Measurements from ENCODE around the gene CASP2. TPM values are rescaled to one million over a fixed set of nuclear protein-coding genes. Genes with fewer than 3 reads are reported as not detected.

The CASP2 gene
- total RNA-seq, 1 donor from 2014 or later: 39.8 TPM

DNA sequence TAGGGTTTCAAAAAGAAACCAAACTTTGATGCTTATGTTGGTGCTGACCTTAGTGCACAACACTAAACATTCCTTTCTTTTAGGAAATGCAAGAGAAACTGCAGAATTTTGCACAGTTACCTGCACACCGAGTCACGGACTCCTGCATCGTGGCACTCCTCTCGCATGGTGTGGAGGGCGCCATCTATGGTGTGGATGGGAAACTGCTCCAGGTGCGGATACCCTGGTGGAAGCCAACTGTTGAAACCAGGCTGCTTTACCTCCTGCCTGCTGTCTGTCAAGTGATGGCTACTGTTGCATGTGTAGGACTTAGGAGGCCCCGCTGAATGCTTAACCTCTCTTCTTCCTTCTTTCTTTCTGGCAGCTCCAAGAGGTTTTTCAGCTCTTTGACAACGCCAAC lies 11.7 kb downstream of the CASP2 start:
- no peaks in the 10 kb centered on the region for H3K4me1 ChIP-seq
- H3F3A ChIP-seq (ENCODE audit: low read depth): peaks cover 16% of the 10 kb centered on the region
- no peaks in the 10 kb centered on the region for H3K9me3 ChIP-seq (ENCODE audit: low read depth)
- DNase-seq (ENCODE audit: low spot score): peak; percentile 56
- H2AFZ ChIP-seq (replicated peaks): no peak overlapping the region
- no peak overlapping the region for H3K27ac ChIP-seq
- no peak overlapping the region for H3K4me3 Mint-ChIP-seq
- H3K9me3 Mint-ChIP-seq: no peaks in the 10 kb centered on the region
- peaks cover 36% of the 10 kb centered on the region for H3K36me3 ChIP-seq
- H3K4me2 ChIP-seq: no peak overlapping the region
- no peak overlapping the region for H3K9ac ChIP-seq
- peaks cover 2% of the 10 kb centered on the region for H3K27me3 Mint-ChIP-seq (ENCODE audit: insufficient read depth, low read depth)
- H3K27ac Mint-ChIP-seq: no peak overlapping the region
- no peak for TF ChIP-seq EZH2 (IDR thresholded peaks at IDR 0.05)
- TF ChIP-seq, protein P1, sequence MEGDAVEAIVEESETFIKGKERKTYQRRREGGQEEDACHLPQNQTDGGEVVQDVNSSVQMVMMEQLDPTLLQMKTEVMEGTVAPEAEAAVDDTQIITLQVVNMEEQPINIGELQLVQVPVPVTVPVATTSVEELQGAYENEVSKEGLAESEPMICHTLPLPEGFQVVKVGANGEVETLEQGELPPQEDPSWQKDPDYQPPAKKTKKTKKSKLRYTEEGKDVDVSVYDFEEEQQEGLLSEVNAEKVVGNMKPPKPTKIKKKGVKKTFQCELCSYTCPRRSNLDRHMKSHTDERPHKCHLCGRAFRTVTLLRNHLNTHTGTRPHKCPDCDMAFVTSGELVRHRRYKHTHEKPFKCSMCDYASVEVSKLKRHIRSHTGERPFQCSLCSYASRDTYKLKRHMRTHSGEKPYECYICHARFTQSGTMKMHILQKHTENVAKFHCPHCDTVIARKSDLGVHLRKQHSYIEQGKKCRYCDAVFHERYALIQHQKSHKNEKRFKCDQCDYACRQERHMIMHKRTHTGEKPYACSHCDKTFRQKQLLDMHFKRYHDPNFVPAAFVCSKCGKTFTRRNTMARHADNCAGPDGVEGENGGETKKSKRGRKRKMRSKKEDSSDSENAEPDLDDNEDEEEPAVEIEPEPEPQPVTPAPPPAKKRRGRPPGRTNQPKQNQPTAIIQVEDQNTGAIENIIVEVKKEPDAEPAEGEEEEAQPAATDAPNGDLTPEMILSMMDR (IDR thresholded peaks at IDR 0.05): peak; percentile 73
- no peaks in the 10 kb centered on the region for H3K27me3 ChIP-seq
- no peak overlapping the region for H3K4me3 ChIP-seq
- peaks cover 6% of the 10 kb centered on the region for H3K79me2 ChIP-seq (ENCODE audit: low read depth)
- H4K20me1 ChIP-seq (ENCODE audit: low read depth): peaks cover 3% of the 10 kb centered on the region
- H3K4me1 Mint-ChIP-seq: no peaks in the 10 kb centered on the region
- peaks cover 66% of the 10 kb centered on the region for H3K36me3 Mint-ChIP-seq

DNA sequence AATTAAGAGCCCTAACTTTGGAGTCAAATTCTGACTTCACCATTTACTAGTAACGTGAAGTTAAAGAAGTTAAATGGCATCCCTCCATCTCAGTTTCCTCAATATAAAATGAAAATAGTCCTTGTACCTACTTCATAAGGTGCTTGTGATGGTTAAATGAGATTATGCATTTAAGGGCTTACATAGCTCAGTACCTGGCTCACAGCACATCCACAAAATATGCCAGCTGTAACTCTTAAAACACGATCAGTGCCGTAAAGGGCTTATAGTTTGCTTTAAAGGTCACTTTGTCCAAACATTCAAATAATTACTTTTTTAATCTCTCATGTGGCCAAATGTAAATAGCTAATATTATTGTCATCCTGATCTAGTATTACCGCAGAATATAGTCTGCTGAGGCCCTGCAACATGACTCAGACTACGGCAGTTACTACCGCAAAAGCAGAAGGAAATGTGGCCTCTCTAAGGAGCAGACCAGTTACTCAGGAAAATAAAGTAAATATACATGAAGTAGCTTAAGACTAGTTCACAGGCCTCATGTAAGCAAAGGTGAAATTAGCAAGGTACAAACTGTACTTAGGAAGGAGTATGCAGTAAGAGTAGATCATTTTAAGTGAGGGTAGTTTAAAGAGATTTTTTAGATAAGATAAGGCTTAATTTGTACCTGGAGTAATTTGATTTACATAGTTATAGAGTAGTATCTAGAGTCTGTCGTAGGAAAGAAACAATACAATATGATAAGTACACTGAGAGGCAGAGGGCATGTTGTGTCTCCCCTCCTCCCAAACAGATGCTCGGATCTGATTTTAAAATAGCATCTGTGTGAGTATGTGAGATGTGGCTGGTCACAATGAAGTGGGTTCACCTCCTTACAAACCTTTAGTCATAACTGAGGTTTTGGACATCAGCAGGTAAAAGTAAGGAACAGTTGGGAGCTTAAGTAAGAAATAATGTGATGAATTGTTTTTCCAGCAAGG lies 13.1 kb downstream of the CASP2 start:
- Histone ChIP-seq H3K4me2 (no peak overlapping the region), H3K79me2 (ENCODE audit: low read depth) (no peaks in the 10 kb centered on the region), H4K20me1 (ENCODE audit: low read depth) (peaks cover 13% of the 10 kb centered on the region), H3F3A (ENCODE audit: low read depth) (peaks cover 16% of the 10 kb centered on the region), H3K9ac (no peak overlapping the region), H3K27ac (no peak overlapping the region), H2AFZ (replicated peaks) (no peak overlapping the region), H3K4me3 (no peak overlapping the region), H3K4me1 (no peaks in the 10 kb centered on the region), H3K9me3 (ENCODE audit: low read depth) (no peaks in the 10 kb centered on the region), H3K36me3 (peaks cover 47% of the 10 kb centered on the region), H3K27me3 (no peaks in the 10 kb centered on the region)
- no peak for DNase-seq (ENCODE audit: low spot score)
- no peak overlapping the region for H3K4me3 Mint-ChIP-seq
- peaks cover 74% of the 10 kb centered on the region for H3K36me3 Mint-ChIP-seq
- H3K27me3 Mint-ChIP-seq (ENCODE audit: insufficient read depth, low read depth): no peaks in the 10 kb centered on the region
- TF ChIP-seq, protein P1 (IDR thresholded peaks at IDR 0.05): no peak
- no peak for TF ChIP-seq EZH2phosphoT487 (IDR thresholded peaks at IDR 0.05)
- no peak for TF ChIP-seq EZH2 (IDR thresholded peaks at IDR 0.05)
- H3K27ac Mint-ChIP-seq: no peak overlapping the region
- H3K9me3 Mint-ChIP-seq: no peaks in the 10 kb centered on the region
- H3K4me1 Mint-ChIP-seq: no peaks in the 10 kb centered on the region

GRCh38 chr7:143303733-143304132 lies 15.6 kb downstream of the CASP2 start:
- no peak overlapping the region for H3K27ac Mint-ChIP-seq

More at GRCh38 chr7:143303733-143304132, 15.6 kb downstream of the CASP2 start:
- DNase-seq (ENCODE audit: low spot score): no peak
- H3K36me3 ChIP-seq: peaks cover 35% of the 10 kb centered on the region
- no peaks in the 10 kb centered on the region for H3K27me3 ChIP-seq
- H3K9ac ChIP-seq: no peak overlapping the region
- no peak for TF ChIP-seq EZH2 (IDR thresholded peaks at IDR 0.05)
- TF ChIP-seq EZH2phosphoT487 (IDR thresholded peaks at IDR 0.05): no peak
- TF ChIP-seq, protein P1 (IDR thresholded peaks at IDR 0.05): no peak
- Mint-ChIP-seq H3K36me3 (peaks cover 75% of the 10 kb centered on the region), H3K4me1 (no peaks in the 10 kb centered on the region), H3K9me3 (no peaks in the 10 kb centered on the region), H3K4me3 (no peak overlapping the region), H3K27me3 (ENCODE audit: insufficient read depth, low read depth) (no peaks in the 10 kb centered on the region)
- no peak overlapping the region for H3K27ac ChIP-seq
- peaks cover 16% of the 10 kb centered on the region for H3F3A ChIP-seq (ENCODE audit: low read depth)
- H3K4me2 ChIP-seq: no peak overlapping the region
- H3K9me3 ChIP-seq (ENCODE audit: low read depth): no peaks in the 10 kb centered on the region
- peaks cover 10% of the 10 kb centered on the region for H4K20me1 ChIP-seq (ENCODE audit: low read depth)
- no peaks in the 10 kb centered on the region for H3K79me2 ChIP-seq (ENCODE audit: low read depth)
- no peak overlapping the region for H3K4me3 ChIP-seq
- H3K4me1 ChIP-seq: no peaks in the 10 kb centered on the region
- no peak overlapping the region for H2AFZ ChIP-seq (replicated peaks)

Data from neural progenitor cell (in vitro differentiated cells).